ENCODE results near the gene DNAL1. TPM values are rescaled to one million over a fixed set of nuclear protein-coding genes. Genes with fewer than 3 reads are reported as not detected.

The DNAL1 gene
- total and polyA plus RNA-seq, 2 of the 13 experiments (the other 11 are each of a cell fraction or from before 2014, with no cell fraction given), result 1.4 to 13.3 TPM

DNA sequence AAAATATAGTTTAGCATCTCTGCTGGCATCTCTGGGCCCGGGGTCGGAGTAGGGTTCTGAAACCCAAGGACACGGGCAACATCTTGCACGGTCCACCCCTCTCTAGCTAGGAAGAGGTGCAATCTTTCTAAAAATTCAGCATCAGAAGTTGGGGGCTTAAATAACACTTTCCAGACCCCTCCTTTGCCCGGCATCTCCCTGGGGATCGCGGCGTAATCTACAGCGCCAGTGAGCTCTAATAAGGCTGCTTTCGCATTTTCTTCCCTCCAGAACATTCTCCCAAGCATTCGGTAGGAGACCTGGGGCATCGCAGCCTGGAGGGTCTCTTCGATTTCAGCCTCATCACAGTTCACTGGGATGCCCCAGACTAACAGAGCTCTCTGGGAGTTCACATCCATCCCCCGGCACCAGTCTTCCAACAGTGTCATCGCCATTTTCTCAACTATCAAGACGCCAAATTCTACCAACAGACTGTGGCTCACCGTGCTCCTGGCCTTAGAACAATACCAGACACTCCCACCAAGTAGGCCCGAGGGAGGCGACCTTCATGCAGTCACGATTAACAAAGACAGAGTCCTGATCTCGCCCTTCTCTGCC, 68.5 kb downstream of the DNAL1 start:
- Histone ChIP-seq H3K9ac (ENCODE audit: insufficient read depth, low read depth, low read length) (peak overlapping the region; percentile 72), H3K9me3 (ENCODE audit: low read length) (no peaks in the 10 kb centered on the region), H4K20me1 (ENCODE audit: insufficient read depth, low read length) (0 out of 2 replicates have a peak, but pooled peaks cover 5% of the 10 kb centered on the region), H3K36me3 (replicated peaks in 1 of 2; ENCODE audit: control insufficient read depth in 1 of 2, insufficient read depth in 2 of 2, low read length in 2 of 2) (peaks cover 6 to 13% of the 10 kb centered on the region in 2 experiments; a peak in 4 of 5 replicates), H3K79me2 (ENCODE audit: insufficient read depth, low read length) (peaks cover 20% of the 10 kb centered on the region), H3K27me3 (ENCODE audit: control insufficient read depth in 1 of 2, insufficient read depth in 2 of 2, low read length in 2 of 2) (no peaks in the 10 kb centered on the region), H3K27ac (ENCODE audit: extremely low read length, insufficient read depth, low read length) (peak overlapping the region; percentile 69), H3K4me2 (ENCODE audit: low read depth, low read length) (peak overlapping the region; percentile 91), H2AFZ (ENCODE audit: low read length) (peak overlapping the region; percentile 55), H3K4me3 (replicated peaks in 1 of 3; ENCODE audit: insufficient read depth in 1 of 3, low read depth in 2 of 3, low read length in 3 of 3) (peak overlapping the region; percentile 79 to 89 (median 81)), H3K4me1 (ENCODE audit: insufficient read depth, low read length) (peaks cover 15% of the 10 kb centered on the region)
- TSS peak; percentile 69 for BruUV-seq (replicated peaks)
- POLR2A ChIA-PET, result interaction anchor here (0.6 to 2.5 kb wide), 6 partner anchors 19 to 175 kb away, joined by 3 to 8 read pairs (median 4); partner anchors contain the start of genes ACOT2, PTGR2 and ZNF410
- FAIRE-seq (no peak), ATAC-seq (no peak; the same call in 2 of the 3 replicates), DNase-seq (ENCODE audit: low spot score) (no peak)
- in situ Hi-C loops (cut with HindIII; ENCODE audit: extremely low pct_ligation_motif_present, low pct_unique_long_range_greater_than_20kb), result no loop called here
- 2% methylated on average over 15 of the region's 21 CpGs for WGBS (ENCODE audit: low lambda C conversion rate)
- CTCF ChIA-PET (ENCODE audit: low intra/inter-chr PET ratio, low total read pairs), result no interaction called here
- intact Hi-C loops (cut with micrococcal nuclease; ENCODE audit: unreplicated experiment), result loop anchor here (2.0 to 5.0 kb wide), 2 partner anchors 49 to 176 kb away; partner anchors contain the start of gene ACOT1
- TF ChIP-seq ZNF883 (CRISPR knock-in tag; IDR thresholded peaks at IDR 0.05; ENCODE audit: not compliant biosample characterization) (no peak), HDAC1 (CRISPR knock-in tag; IDR thresholded peaks at IDR 0.05) (peak; percentile 1; the same call in 1 of the 2 replicates), HCFC1 (IDR thresholded peaks at IDR 0.05; ENCODE audit: low read depth, low read length) (no peak), ZNF761 (CRISPR knock-in tag; conservative IDR thresholded peaks at IDR 0.05) (0 out of 2 replicates have a peak, but pooled peaks have one; percentile 14), TGIF2 (CRISPR knock-in tag; IDR thresholded peaks at IDR 0.05) (peak; percentile 50; the same call in 1 of the 2 replicates), PAX8 (CRISPR knock-in tag; IDR thresholded peaks at IDR 0.05; ENCODE audit: borderline replicate concordance) (0 out of 2 replicates have a peak, but pooled peaks have one; percentile 11), PHF20 (CRISPR knock-in tag; IDR thresholded peaks at IDR 0.05) (no peak), NFYB (CRISPR knock-in tag; IDR thresholded peaks at IDR 0.05) (no peak), SSRP1 (CRISPR knock-in tag; IDR thresholded peaks at IDR 0.05) (peak; percentile 58; the same call in 1 of the 2 replicates), ZNF776 (CRISPR knock-in tag; IDR thresholded peaks at IDR 0.05) (no peak), DNMT3B (CRISPR knock-in tag; conservative IDR thresholded peaks at IDR 0.05) (no peak), ZBTB21 (CRISPR knock-in tag; IDR thresholded peaks at IDR 0.05) (no peak), ZNF235 (CRISPR knock-in tag; IDR thresholded peaks at IDR 0.05; ENCODE audit: borderline replicate concordance) (no peak), ZNF350 (CRISPR knock-in tag; IDR thresholded peaks at IDR 0.05; ENCODE audit: borderline replicate concordance, low read depth) (0 out of 2 replicates have a peak, but pooled peaks have one; percentile 1), NCOR1 (IDR thresholded peaks at IDR 0.05; ENCODE audit: borderline replicate concordance, low read length) (no peak), ATF1 (CRISPR knock-in tag; IDR thresholded peaks at IDR 0.05) (no peak), RBM39 (IDR thresholded peaks at IDR 0.05; ENCODE audit: low read depth, low read length, poor library complexity, severe bottlenecking) (no peak), SMAD9 (CRISPR knock-in tag; IDR thresholded peaks at IDR 0.05) (no peak)
- TF ChIP-seq, protein P1, sequence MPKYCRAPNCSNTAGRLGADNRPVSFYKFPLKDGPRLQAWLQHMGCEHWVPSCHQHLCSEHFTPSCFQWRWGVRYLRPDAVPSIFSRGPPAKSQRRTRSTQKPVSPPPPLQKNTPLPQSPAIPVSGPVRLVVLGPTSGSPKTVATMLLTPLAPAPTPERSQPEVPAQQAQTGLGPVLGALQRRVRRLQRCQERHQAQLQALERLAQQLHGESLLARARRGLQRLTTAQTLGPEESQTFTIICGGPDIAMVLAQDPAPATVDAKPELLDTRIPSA (CRISPR knock-in tag; IDR thresholded peaks at IDR 0.05; ENCODE audit: borderline replicate concordance), result 0 out of 2 replicates have a peak, but pooled peaks have one; percentile 10
- TF ChIP-seq, protein P2, sequence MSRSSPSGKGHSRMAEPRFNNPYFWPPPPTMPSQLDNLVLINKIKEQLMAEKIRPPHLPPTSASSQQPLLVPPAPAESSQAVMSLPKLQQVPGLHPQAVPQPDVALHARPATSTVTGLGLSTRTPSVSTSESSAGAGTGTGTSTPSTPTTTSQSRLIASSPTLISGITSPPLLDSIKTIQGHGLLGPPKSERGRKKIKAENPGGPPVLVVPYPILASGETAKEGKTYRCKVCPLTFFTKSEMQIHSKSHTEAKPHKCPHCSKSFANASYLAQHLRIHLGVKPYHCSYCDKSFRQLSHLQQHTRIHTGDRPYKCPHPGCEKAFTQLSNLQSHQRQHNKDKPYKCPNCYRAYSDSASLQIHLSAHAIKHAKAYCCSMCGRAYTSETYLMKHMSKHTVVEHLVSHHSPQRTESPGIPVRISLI (CRISPR knock-in tag; IDR thresholded peaks at IDR 0.05; ENCODE audit: borderline replicate concordance), result no peak; the same call in 1 of the 2 replicates
- TF ChIP-seq, protein P3, sequence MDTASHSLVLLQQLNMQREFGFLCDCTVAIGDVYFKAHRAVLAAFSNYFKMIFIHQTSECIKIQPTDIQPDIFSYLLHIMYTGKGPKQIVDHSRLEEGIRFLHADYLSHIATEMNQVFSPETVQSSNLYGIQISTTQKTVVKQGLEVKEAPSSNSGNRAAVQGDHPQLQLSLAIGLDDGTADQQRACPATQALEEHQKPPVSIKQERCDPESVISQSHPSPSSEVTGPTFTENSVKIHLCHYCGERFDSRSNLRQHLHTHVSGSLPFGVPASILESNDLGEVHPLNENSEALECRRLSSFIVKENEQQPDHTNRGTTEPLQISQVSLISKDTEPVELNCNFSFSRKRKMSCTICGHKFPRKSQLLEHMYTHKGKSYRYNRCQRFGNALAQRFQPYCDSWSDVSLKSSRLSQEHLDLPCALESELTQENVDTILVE (CRISPR knock-in tag; IDR thresholded peaks at IDR 0.05), result peak; percentile 6; the same call in 1 of the 2 replicates

Data from HepG2 (cell line).